Trophoblast cell (in vitro differentiated cells and primary cell): ENCODE results near the gene POLN.
A peak's percentile ranks its signal among the peaks of the same experiment; 100 is the strongest.

ENCODE experiments used
- DNase-seq, 2 donors: peaks; one replicate each; pipeline ENCODE4 v3.0.0-alpha.2; 2016
- H2AFZ ChIP-seq: 2 replicates; pipeline ENCODE4 v1.6.1; 2013; ENCODE audit warnings: low read length, moderate library complexity, mild to moderate bottlenecking; ENCODE audit not compliant: insufficient read depth, poor library complexity
- H2AK5ac ChIP-seq: 2 replicates; pipeline ENCODE4 v1.6.1; 2013; ENCODE audit warnings: mild to moderate bottlenecking, low read length
- H2BK120ac ChIP-seq: 2 replicates; pipeline ENCODE4 v1.6.1; 2013; ENCODE audit warnings: low read length, mild to moderate bottlenecking, moderate library complexity; ENCODE audit not compliant: insufficient read depth, poor library complexity
- H2BK12ac ChIP-seq: 2 replicates; pipeline ENCODE4 v1.6.1; 2013; ENCODE audit warnings: mild to moderate bottlenecking, low read length, moderate library complexity
- H2BK5ac ChIP-seq: 2 replicates; pipeline ENCODE4 v1.6.1; 2013; ENCODE audit warnings: low read length, low read depth, moderate library complexity, mild to moderate bottlenecking; ENCODE audit not compliant: poor library complexity
- H3K14ac ChIP-seq: 2 replicates; pipeline ENCODE4 v1.6.1; 2013; ENCODE audit warnings: mild to moderate bottlenecking, low read length
- H3K18ac ChIP-seq: 2 replicates; pipeline ENCODE4 v1.6.1; 2013; ENCODE audit warnings: mild to moderate bottlenecking, low read length
- H3K23ac ChIP-seq: 2 replicates; pipeline ENCODE4 v1.6.1; 2013; ENCODE audit warnings: low read length
- H3K27ac ChIP-seq: 2 replicates; pipeline ENCODE4 v1.5.1; 2013; ENCODE audit warnings: low read depth, mild to moderate bottlenecking, inconsistent platforms, low read length, moderate library complexity
- H3K27me3 ChIP-seq: 2 replicates; pipeline ENCODE4 v1.6.1; 2013; ENCODE audit warnings: inconsistent platforms, mild to moderate bottlenecking, low read length, moderate library complexity; ENCODE audit not compliant: insufficient read depth
- H3K36me3 ChIP-seq, 2 experiments: 1 replicate in 1 of 2; 2 replicates in 1 of 2; pipeline ENCODE4 v1.6.1; 2013; ENCODE audit warnings: low read length in 2 of 2, mild to moderate bottlenecking in 2 of 2, moderate library complexity in 1 of 2; ENCODE audit not compliant: insufficient read depth in 2 of 2, control insufficient read depth in 1 of 2
- H3K4ac ChIP-seq: 2 replicates; pipeline ENCODE4 v1.6.1; 2013; ENCODE audit warnings: low read depth, mild to moderate bottlenecking, low read length, moderate library complexity
- H3K4me1 ChIP-seq, 2 experiments: 1 replicate in 1 of 2; 2 replicates in 1 of 2; pipeline ENCODE4 v1.6.1; 2013; ENCODE audit warnings: low read length in 2 of 2, mild to moderate bottlenecking in 2 of 2, moderate library complexity in 1 of 2; ENCODE audit not compliant: insufficient read depth in 2 of 2, control insufficient read depth in 1 of 2
- H3K4me2 ChIP-seq: 2 replicates; pipeline ENCODE4 v1.6.1; 2013; ENCODE audit warnings: inconsistent platforms, mild to moderate bottlenecking, low read length, moderate library complexity
- H3K4me3 ChIP-seq: 2 replicates; pipeline ENCODE4 v1.5.1; 2013; ENCODE audit warnings: mild to moderate bottlenecking, low read depth, low read length, inconsistent platforms
- H3K79me1 ChIP-seq: one replicate; pipeline ENCODE4 v1.6.1; 2013; ENCODE audit warnings: low read length
- H3K79me2 ChIP-seq: 2 replicates; pipeline ENCODE4 v1.6.1; 2013; ENCODE audit warnings: low read length, mild to moderate bottlenecking; ENCODE audit not compliant: control insufficient read depth, insufficient read depth, poor library complexity
- H3K9ac ChIP-seq: 2 replicates; pipeline ENCODE4 v1.6.1; 2013; ENCODE audit warnings: mild to moderate bottlenecking, low read length
- H3K9me3 ChIP-seq: 2 replicates; pipeline ENCODE4 v1.6.1; 2013; ENCODE audit warnings: low read depth, mild to moderate bottlenecking, control low read depth, inconsistent platforms, low read length; ENCODE audit not compliant: insufficient read depth
- H4K12ac ChIP-seq: 2 replicates; pipeline ENCODE4 v1.6.1; 2013; ENCODE audit warnings: low read depth, mild to moderate bottlenecking, low read length, moderate library complexity
- H4K8ac ChIP-seq: 2 replicates; pipeline ENCODE4 v1.6.1; 2013; ENCODE audit warnings: low read depth, mild to moderate bottlenecking, low read length, moderate library complexity
- H4K91ac ChIP-seq: one replicate; pipeline ENCODE4 v1.6.1; 2013; ENCODE audit warnings: low read depth, mild to moderate bottlenecking, low read length, moderate library complexity
- WGBS: extraction: QIAGEN DNeasy Blood & Tissue Kit; methylation state at CpG from one replicate; pipeline ENCODE4 v1.1.7; 2013; ENCODE audit warnings: missing lambda C conversion rate; ENCODE audit not compliant: insufficient read length, insufficient coverage; ENCODE audit errors: extremely low coverage; 5-methylcytosine and 5-hydroxymethylcytosine counted together

The POLN gene

DNA sequence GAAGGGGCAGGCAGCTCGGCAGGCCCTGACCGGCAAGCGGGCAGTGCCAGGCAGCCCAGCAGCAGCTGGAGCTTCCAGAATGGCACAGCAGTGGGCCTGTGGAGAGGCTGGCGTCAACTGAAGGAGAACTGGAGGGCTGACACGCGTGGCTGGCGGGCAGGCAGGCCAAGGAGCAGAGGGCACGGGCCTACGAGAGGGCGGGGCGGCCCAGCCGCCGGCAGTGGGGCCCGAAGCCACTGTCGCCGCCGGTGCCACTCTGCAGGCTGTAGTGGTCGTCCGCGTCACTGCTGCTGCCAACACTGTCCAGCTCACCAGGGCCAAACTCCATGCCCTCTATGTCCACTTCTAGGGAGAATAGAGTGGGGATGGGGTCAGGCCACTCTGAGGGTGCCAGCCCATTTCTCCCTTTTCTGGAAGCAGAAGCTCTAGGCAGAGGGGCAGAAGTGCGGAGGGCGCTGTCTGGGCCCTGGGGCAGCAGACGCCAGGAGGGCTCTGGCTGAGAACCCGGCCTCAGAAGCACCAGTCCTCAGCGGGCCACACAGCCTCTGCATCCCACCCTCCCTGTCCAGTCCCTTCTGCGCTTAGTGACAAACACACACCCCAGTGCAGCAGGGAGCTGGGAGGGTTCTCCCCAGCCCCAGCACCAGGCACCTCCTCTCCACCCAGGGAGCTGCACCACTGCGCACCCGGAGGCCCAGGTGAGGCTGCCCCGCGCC is 8.6 kb upstream of the POLN start:
- Histone ChIP-seq H3K4ac (no peak overlapping the region), H2AK5ac (no peak overlapping the region), H3K79me2 (no peaks in the 10 kb centered on the region), H3K4me2 (no peak overlapping the region), H3K36me3 (peaks cover 59 to 60% of the 10 kb centered on the region in 2 experiments), H2BK5ac (no peak overlapping the region), H2BK12ac (no peak overlapping the region), H4K8ac (no peak overlapping the region), H3K9ac (no peak overlapping the region), H2AFZ (no peak overlapping the region), H2BK120ac (no peak overlapping the region), H3K79me1 (no peaks in the 10 kb centered on the region), H3K4me1 (no peaks in the 10 kb centered on the region), H3K4me3 (no peak overlapping the region), H3K27me3 (no peaks in the 10 kb centered on the region), H3K27ac (no peak overlapping the region), H3K18ac (no peak overlapping the region), H3K14ac (no peak overlapping the region), H3K23ac (no peak overlapping the region), H3K9me3 (peaks cover 6% of the 10 kb centered on the region), H4K12ac (no peak overlapping the region), H4K91ac (no peak overlapping the region)
- DNase-seq: no peak
- no CpG with 5 or more reads among the region's 30 CpGs for WGBS

- no peak overlapping the region for H4K12ac ChIP-seq
- H3K14ac ChIP-seq: no peak overlapping the region
- H3K4me1 ChIP-seq: no peaks in the 10 kb centered on the region
- no peak overlapping the region for H2BK5ac ChIP-seq
- no peak overlapping the region for H2AFZ ChIP-seq
- H3K4me2 ChIP-seq: no peak overlapping the region
- H2BK12ac ChIP-seq: no peak overlapping the region
- peaks cover 6% of the 10 kb centered on the region for H3K9me3 ChIP-seq
- H3K27ac ChIP-seq: no peak overlapping the region
- H3K27me3 ChIP-seq: no peaks in the 10 kb centered on the region
- H2AK5ac ChIP-seq: no peak overlapping the region
- H3K9ac ChIP-seq: no peak overlapping the region
- no peaks in the 10 kb centered on the region for H3K79me2 ChIP-seq
- H4K91ac ChIP-seq: no peak overlapping the region
- H3K4ac ChIP-seq: no peak overlapping the region
- H3K4me3 ChIP-seq: no peak overlapping the region
- peaks cover 52 to 55% of the 10 kb centered on the region in 2 experiments for H3K36me3 ChIP-seq
- no CpG with 5 or more reads among the region's 26 CpGs for WGBS
- H3K18ac ChIP-seq: no peak overlapping the region
- H3K23ac ChIP-seq: no peak overlapping the region
- no peak for DNase-seq
- H4K8ac ChIP-seq: no peak overlapping the region
- no peaks in the 10 kb centered on the region for H3K79me1 ChIP-seq
- H2BK120ac ChIP-seq: no peak overlapping the region
These were observed 7.8 kb upstream of the POLN start for GRCh38 chr4:2249526-2250356.

- no peak overlapping the region for H2AFZ ChIP-seq
- H3K27ac ChIP-seq: no peak overlapping the region
- H3K4ac ChIP-seq: no peak overlapping the region
- H3K27me3 ChIP-seq: no peaks in the 10 kb centered on the region
- DNase-seq: no peak
- no peak overlapping the region for H3K23ac ChIP-seq
- no peak overlapping the region for H2BK5ac ChIP-seq
- H2BK120ac ChIP-seq: no peak overlapping the region
- no peak overlapping the region for H4K91ac ChIP-seq
- H3K79me1 ChIP-seq: no peaks in the 10 kb centered on the region
- no peak overlapping the region for H2BK12ac ChIP-seq
- no peak overlapping the region for H2AK5ac ChIP-seq
- H4K12ac ChIP-seq: no peak overlapping the region
- H3K18ac ChIP-seq: no peak overlapping the region
- H3K79me2 ChIP-seq: no peaks in the 10 kb centered on the region
- no peak overlapping the region for H3K4me2 ChIP-seq
- peaks cover 50 to 51% of the 10 kb centered on the region in 2 experiments for H3K36me3 ChIP-seq
- no peak overlapping the region for H3K4me3 ChIP-seq
- no CpG with 5 or more reads among the region's 10 CpGs for WGBS
- H4K8ac ChIP-seq: no peak overlapping the region
- H3K9ac ChIP-seq: no peak overlapping the region
- no peaks in the 10 kb centered on the region for H3K4me1 ChIP-seq
- H3K14ac ChIP-seq: no peak overlapping the region
- H3K9me3 ChIP-seq: peaks cover 6% of the 10 kb centered on the region
These were observed 6.9 kb upstream of the POLN start for GRCh38 chr4:2248821-2249261.

- Histone ChIP-seq H3K36me3 (peaks cover 44 to 45% of the 10 kb centered on the region in 2 experiments), H3K27ac (no peak overlapping the region), H4K91ac (no peak overlapping the region), H3K4me3 (no peak overlapping the region), H2BK5ac (no peak overlapping the region), H4K12ac (no peak overlapping the region), H3K9ac (peak overlapping the region; percentile 16), H3K23ac (no peak overlapping the region), H3K9me3 (peaks cover 4% of the 10 kb centered on the region), H3K4ac (no peak overlapping the region), H3K4me1 (no peaks in the 10 kb centered on the region), H2BK120ac (no peak overlapping the region), H4K8ac (no peak overlapping the region), H3K79me2 (no peaks in the 10 kb centered on the region), H3K14ac (no peak overlapping the region), H2AFZ (no peak overlapping the region), H3K27me3 (no peaks in the 10 kb centered on the region), H3K4me2 (no peak overlapping the region), H3K18ac (no peak overlapping the region), H2BK12ac (no peak overlapping the region), H3K79me1 (no peaks in the 10 kb centered on the region), H2AK5ac (no peak overlapping the region)
- no peak for DNase-seq
- no CpG with 5 or more reads among the region's 21 CpGs for WGBS
These were observed 6.3 kb upstream of the POLN start for GRCh38 chr4:2248044-2248780.
